HT-29 (cell line): ENCODE measurements around the gene TTYH2. TPM values are rescaled to one million over a fixed set of nuclear protein-coding genes. Genes with fewer than 3 reads are reported as not detected.

Experiments used
- DNase-seq: peaks from one replicate; pipeline ENCODE4 v3.0.0-alpha.2; 2015; ENCODE audit warnings: low spot score
- total RNA-seq: library from RNA; depleted of rRNA; stranded (reverse); fragments of >200 nt; shearing (Covaris generic); gene quantifications from 2 replicates; pipeline ENCODE4 v1.2.3, GENCODE V29; 2014

Gene TTYH2
- total RNA-seq, 1 experiment from 2014 or later, result 0.33 TPM

DNA sequence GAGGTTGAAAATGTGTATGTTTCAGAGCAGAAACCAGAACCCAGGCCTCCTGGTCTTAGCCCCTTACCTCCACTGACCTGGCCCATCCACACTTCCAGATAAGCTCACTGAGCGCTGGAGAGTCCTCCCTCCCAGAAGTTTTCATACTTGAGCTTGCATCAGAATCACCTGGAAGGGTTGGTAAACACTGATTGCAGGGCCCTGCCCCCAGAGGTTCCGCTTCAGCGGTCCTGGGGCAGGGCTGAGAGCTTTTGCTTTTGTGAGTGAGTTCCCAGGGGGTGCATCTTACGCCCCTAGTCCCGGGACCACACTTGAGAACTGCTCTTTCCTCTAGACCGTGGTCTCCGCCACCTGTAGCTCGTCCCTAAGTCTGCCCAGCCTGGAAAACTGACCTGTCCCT is 20.6 kb downstream of the TTYH2 start:
- no peak for DNase-seq

- DNase-seq, result no peak
Observed at GRCh38 chr17:74234486-74234885, 21.1 kb downstream of the TTYH2 start.

GRCh38 chr17:74235040-74235581 is 21.7 kb downstream of the TTYH2 start:
- no peak for DNase-seq

GRCh38 chr17:74235911-74236371 is 22.6 kb downstream of the TTYH2 start:
- DNase-seq, result no peak

- DNase-seq, result no peak
Observed at GRCh38 chr17:74237321-74237720, 23.9 kb downstream of the TTYH2 start.

- DNase-seq, result no peak
Observed at GRCh38 chr17:74239172-74239571, 25.8 kb downstream of the TTYH2 start.

DNA sequence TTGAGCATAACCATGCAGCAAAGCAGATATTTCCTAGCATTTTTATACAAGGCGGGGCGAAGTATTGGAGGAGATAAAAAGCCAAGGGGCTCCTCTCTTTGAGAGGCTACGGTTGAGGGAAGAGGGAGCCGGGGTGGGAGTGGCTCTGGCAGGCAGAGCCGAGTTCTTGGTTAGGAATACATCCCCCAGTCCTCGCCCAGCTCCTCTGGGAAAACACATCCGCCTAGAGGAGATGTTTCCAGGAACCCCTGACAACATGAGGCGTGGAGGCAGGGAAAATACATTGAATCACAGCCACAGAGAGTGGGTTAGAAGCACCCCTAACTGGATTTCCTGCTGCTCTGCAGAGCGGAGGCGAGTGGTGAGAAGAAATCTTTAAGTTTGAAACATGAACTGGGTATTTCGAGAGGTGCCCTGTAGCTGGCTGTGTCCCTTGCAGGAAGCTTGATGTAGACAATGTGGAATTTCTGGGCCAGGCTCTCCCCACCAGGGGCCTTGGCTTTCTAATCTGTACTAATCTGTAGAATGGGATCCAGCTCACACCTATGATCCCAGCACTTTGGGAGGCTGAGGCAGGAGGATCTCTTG is 27.3 kb downstream of the TTYH2 start:
- no peak for DNase-seq

- DNase-seq, result no peak
Observed at GRCh38 chr17:74241431-74241830, 28.1 kb downstream of the TTYH2 start.

- no peak for DNase-seq
Observed at GRCh38 chr17:74241847-74242246, 28.5 kb downstream of the TTYH2 start.

DNA sequence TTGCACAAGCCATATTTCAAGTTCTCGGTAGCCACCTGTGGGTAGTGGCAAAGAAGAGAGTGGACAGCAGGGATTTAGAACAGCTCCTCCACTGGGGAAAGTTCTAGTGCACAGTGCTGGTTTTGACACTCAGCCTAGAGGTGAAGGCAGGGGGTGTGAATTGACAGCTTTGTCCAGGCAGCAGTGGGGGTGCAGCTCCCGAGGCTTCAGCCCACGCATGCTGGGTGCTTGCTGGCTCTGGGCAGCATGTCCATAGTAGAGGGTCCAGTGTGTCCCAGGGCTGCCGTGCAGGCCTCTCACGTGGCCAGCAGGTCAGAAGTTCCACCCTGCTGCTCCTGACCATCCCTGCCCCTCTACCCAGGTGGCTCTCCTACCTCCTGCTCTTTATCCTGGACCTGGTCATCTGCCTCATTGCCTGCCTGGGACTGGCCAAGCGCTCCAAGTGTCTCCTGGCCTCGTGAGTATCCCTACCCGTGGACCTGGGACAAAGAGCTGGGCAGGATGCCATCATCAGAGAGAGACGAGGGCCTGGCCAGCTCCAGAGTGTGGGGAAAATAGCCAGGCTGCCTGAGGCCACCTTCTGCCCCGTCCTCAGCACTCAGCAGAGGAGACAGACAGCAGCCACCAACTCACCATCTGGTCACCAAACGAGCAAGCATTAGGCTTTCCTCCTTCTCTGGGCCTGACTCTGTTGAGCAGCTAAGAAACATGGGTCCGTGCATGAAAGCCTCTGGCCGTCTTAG is 29.8 kb downstream of the TTYH2 start:
- no peak for DNase-seq

GRCh38 chr17:74244128-74244527 is 30.8 kb downstream of the TTYH2 start:
- DNase-seq, result no peak

GRCh38 chr17:74244548-74244947 is 31.2 kb downstream of the TTYH2 start:
- no peak for DNase-seq

- no peak for DNase-seq
Observed at GRCh38 chr17:74245145-74245831, 31.9 kb downstream of the TTYH2 start.

DNA sequence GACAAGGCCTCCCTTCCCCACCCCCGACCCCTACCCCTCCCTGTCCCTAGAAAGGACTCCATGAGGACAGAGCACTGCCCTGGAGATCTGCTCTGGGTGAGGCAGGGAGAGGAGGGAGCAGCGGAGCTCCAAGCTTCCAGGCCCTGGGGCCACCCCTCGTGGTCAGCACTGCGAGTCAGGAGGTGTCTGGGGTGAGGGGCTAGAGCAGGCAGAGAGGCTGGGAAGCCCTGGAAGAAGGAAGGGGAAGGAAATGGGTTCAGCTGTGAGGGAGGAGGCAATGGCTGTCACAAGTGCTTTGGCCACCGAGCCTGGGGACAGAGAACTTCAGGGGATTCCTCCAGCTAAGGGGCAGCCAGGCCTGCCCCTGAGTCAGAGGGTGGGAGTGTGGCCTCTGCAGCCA is 32.5 kb downstream of the TTYH2 start:
- no peak for DNase-seq

GRCh38 chr17:74249590-74250270 is 36.4 kb downstream of the TTYH2 start:
- no peak for DNase-seq

GRCh38 chr17:74250324-74250995 is 37.1 kb downstream of the TTYH2 start:
- no peak for DNase-seq

- DNase-seq, result no peak
Observed at GRCh38 chr17:74251051-74251450, 37.7 kb downstream of the TTYH2 start.

DNA sequence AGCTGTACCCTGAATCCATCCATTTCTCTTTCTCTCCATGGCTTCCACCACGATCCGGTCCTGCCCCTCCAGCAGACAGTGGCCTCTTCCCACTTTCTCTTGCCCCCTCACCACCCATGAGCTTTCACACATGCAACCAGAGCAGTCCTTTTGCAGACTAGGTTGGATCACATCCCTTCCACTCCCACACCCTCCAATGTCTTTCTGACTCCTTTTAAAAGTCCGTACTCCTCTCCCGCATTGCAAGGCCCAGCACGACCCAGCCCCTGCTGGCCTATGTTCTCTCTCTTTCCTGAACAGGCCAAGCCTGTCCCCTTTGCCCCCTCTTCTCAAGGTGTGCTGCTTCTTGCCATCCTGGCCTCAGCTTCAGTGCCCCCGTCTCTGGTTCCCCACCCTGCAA is 38.2 kb downstream of the TTYH2 start:
- DNase-seq, result no peak

DNA sequence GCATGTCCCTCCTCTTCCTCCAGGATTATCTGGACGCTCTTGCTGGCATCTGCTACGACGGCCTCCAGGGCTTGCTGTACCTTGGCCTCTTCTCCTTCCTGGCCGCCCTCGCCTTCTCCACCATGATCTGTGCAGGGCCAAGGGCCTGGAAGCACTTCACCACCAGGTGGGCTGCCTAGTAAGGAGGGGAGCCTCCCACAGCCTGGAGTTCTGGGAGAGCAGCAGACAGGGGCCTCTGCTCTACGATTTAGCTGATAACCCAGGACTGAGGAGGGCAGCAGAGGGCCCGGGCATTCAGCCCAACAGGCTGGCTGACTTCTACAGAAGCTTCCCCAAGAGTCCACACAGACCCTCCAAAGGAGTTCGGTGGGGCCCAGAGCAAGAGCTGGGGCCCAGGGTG is 38.8 kb downstream of the TTYH2 start:
- DNase-seq, result no peak

DNA sequence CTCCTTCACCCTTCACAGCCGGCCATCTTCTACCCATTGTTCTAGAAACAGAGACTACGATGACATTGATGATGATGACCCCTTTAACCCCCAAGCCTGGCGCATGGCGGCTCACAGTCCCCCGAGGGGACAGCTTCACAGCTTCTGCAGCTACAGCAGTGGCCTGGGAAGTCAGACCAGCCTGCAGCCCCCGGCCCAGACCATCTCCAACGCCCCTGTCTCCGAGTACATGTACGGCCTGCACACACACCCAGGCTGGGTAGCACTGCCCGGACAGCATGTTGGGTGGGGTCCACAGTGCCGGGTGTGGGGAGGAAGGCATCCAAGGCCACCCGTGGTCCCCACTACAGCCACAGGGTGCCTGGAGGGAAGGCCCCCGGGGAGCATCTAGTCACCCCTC is 39.7 kb downstream of the TTYH2 start:
- no peak for DNase-seq

GRCh38 chr17:74257311-74257710 is 43.9 kb downstream of the TTYH2 start:
- DNase-seq, result no peak
